ENCODE results near the gene LCMT1.

Gene LCMT1

DNA sequence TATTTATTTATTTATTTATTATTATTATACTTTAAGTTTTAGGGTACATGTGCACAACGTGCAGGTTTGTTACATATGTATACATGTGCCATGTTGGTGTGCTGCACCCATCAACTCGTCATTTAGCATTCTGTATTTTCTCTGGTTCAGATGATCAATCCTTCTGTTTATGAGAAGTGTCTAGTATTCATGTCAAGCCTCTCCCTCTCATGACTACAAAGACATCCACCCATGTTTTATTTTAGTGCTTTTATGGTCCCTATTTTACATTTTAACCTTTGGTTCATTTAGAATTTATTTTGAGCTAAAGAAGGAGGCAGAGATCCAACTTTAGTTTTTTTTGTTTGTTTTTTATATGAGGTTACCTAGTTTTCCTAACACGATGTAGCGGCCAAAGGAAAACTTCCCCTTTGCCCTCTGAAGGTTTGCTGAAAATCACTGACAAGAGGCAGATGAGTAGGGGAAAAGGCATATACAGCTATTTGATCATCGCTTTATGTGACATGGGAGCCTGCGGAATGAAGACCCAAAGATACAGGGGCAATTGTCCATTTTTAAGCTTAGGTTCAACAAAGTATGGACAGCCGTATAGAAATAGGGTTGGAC is 82.8 kb downstream of the LCMT1 start:
- DNase-seq (ENCODE audit: low read depth in 2 of 2): no peak

DNA sequence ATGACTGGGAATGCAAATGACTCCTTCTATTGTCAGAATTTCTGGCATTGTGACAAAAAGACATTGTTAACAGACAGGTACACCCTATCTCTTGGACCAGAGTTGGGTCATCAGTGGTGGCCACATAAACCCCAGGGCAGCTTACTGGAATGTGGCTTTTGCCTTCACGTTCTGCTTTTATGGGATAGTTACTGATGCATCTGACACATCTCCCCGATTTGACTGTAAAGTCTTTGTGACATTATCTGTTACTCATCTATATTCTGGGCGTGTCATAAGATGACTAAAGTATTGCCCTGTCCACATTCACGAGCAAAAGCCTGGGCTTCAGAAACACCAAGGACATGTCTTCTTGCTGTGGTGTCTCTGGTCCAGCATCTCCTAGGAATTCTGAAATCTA is 86.5 kb downstream of the LCMT1 start:
- no peak for DNase-seq (ENCODE audit: low read depth in 2 of 2)

DNA sequence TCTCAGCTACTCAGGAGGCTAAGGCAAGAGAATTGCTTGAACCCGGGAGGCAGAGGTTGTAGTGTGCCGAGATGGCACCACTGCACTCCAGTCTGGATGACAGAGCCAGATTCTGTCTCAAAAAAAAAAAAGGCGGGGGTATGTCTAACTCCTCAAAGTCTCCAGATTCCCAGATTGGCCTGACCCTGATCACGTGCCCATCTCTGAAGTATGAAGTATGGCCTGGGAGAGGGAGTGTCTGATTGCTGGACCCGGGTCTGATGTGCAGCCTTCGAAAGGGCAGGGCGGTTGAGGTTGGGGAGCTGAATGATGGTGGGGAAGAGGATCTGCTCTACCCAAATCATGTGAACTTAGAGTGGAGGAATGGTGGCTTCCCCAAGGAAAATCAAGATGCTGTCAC is 87.9 kb downstream of the LCMT1 start:
- DNase-seq (ENCODE audit: low read depth in 2 of 2): no peak

DNA sequence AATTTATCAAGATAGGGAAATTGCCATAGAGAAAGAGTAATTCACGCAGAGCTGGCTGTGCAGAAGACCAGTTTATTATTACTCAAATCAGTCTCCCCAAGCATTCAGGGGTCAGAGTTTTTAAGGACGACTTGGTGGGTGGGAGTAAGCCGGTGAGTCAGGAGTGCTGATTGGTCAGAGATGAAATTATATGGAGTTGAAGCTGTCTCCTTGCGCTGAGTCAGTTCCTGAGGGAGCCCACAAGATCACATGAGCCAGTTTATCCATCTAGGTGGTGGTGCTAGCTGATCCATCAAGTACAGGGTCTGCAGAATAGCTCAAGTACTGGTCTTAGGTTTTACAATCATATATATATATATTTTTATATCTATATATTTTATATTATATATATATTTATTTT is 99.2 kb downstream of the LCMT1 start:
- no peak for DNase-seq (ENCODE audit: low read depth in 2 of 2)

DNA sequence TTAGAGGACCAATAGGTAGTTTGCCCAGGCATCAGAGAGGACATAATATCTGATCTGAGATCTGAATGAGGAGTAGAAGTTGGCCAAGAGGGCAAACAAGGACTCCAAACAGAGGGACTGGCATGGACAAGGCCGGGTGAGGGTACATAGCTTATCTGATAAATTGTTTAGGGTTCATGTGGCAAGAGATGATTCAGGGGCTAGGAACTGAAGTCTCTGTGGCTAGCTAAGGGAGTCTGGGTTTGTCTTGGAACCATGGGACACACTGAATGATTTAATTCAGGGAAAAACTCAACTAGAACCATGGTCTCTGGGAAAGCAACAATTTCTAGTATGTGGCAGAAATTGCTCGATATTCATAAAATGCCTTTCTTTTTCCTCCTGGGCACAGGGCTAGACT is 101.1 kb downstream of the LCMT1 start:
- no peak for DNase-seq (ENCODE audit: low read depth in 2 of 2)

DNA sequence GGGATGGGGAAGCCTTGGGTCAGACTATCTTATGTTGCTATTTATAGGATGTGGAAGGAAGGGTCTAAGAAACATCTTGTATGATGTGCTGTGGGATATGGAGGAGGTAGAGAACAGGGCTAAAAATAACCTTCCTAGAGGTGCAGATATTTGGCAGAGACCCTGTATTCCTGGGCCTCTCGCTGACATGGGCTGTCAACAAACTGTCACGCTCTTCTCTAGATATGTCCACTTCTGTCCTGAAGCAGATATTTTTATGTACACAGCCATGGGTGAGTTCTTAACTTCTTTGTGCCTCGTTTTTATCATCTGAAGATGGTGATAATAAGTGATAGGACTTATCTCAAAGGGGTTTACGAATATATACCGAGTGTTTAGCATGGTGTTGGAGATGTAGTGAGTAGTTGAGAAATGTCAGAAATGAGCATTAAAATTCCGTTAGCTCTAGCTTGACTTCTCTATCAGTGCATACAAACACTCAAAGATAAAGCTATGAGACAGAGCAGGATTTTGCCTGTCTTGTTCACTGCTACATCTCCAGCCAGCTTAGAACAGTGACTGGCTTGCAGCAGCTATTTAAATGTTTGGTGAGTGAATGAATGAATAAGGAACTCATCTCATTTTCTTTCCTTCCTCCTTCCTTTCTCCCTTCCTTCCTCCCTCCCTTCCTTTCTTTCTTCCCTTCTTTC is 102.3 kb downstream of the LCMT1 start:
- DNase-seq (ENCODE audit: low read depth in 2 of 2): no peak

DNA sequence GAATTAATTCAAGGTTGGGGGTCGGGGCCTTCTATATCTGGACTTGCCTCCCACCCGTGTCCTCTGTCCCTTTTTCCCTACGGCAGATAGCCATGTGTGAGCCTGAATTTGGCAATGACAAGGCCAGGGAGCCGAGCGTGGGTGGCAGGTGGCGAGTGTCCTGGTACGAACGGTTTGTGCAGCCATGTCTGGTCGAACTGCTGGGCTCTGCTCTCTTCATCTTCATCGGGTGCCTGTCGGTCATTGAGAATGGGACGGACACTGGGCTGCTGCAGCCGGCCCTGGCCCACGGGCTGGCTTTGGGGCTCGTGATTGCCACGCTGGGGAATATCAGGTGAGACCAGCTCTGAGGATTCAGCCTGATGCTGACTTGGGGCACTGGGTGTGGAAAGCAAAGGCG is 105.6 kb downstream of the LCMT1 start:
- DNase-seq (ENCODE audit: low read depth in 2 of 2): no peak

DNA sequence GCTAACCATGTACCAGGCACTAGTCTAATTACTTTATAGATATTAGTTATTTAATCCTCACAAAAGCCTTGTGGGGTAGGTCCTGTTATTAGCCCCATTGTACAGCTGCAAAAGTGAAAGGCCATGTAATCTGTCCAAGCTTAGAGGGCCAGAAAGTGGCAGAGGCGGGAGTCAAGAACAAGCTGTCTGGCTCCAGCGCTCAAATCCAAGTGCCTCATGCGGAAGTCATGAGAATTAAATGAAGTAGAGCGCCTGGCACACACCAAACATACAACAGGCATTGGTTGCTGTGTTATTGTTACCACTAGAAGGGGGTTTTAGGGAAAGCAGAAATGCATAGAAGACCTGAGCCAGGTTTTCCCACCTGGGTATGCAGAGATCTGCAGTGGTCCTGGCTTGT is 106.4 kb downstream of the LCMT1 start:
- no peak for DNase-seq (ENCODE audit: low read depth in 2 of 2)

DNA sequence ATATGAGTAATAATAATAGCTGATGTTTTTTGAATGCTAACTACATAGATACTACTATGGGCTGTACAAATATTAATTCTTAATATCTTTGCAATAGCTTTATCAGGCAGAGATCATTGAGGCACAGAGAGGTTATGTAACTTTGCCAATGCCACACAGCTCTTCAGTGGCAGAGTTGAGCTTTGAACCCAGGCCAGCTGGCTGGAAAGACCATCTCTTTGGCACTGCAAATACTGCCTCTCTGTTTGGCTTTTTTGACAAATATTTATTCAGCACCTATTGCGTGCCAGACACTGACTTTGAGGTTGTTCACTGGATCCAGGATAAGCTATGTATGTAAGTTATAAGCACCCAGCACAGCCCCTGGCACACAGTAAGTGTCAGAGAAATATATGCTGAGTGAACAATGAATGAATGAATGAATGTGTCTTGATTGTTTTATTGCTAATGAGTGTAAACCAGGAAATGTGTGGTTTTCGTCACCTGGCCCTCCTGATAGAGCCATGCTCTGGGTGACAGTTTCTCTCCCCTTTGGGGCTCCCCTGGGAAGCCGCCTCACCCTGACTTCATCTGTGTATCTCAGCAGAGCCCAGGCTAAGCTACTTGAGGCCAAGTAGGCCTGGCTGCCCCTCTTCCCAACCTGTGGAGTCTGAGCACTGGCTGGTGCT is 107.7 kb downstream of the LCMT1 start:
- DNase-seq (ENCODE audit: low read depth in 2 of 2): no peak

DNA sequence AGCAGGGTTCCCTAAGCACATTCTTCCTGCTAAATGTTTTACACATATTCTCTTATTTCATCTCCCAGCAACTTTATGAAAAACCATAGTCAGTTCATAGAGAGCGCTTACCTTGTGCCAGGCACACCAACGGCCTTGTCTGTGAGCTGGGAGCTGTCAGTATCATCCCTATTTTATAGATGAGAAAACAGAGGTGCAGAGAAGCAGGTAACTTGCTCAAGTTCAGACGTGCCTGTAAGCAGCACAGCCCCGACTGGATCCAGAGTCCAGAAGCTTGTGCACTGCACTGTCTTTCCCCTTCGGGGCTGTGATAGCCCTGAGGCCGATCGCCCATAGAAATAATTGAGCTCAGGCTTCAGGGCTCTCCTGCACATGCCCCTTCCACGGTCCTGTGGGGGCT is 111.4 kb downstream of the LCMT1 start:
- DNase-seq (ENCODE audit: low read depth in 2 of 2): no peak

DNA sequence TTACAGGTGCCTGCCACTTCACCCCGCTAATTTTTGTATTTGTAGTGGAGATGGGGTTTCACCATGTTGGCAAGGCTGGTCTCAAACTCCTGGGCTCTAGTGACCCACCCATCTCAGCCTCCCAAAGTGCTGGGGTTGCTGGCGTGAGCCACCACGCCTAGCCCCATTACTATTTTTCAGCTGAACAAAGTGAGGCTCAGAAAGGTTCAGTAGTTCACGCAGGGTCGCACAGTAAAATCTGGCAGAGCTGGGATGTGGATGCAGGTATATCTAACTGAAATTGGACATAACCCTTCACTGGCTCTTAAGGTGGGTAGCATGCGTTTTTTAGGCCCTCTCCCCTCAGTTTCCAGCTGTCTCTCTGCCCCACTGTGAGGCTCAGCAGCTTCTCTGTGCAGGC is 112.4 kb downstream of the LCMT1 start:
- no peak for DNase-seq (ENCODE audit: low read depth in 2 of 2)

DNA sequence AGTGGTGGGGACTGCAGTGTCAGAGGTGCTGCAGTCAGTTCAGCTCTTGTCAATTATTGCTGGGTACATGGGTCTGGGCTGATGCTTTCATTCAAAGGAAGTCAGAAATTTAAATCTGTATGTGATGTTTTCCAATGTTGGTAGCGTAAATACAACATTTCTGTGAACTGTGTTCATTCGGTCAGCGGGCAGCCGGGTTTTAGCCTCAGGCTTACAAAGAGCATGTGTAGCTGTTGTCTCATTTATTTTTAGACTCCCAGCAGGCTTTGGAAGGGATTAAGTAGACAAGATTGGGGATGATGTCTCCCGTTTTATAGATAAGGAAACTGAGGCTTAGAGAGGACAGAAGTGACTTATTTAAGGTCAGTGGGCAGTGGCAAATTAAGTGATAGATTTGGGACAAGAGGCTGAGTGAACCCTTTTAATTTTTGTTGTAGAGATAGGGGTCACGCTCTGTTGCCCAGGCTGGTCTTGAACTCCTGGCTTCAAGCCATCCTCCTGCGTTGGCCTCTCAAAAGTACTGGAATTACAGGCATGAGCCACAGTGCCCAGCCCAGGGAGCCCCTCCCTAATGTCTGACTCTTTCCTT is 113.3 kb downstream of the LCMT1 start:
- no peak for DNase-seq (ENCODE audit: low read depth in 2 of 2)

All from stimulated activated CD4-positive, alpha-beta T cell treated with anti-CD3 and anti-CD28 coated beads, Interleukin-4, amount 100 ng/mL, for 48 hours (primary cell).